HG03460 (cell line): ENCODE results near the gene NEURL1.

Source experiments
- ATAC-seq: cut with Tn5 transposase; IDR thresholded peaks from one replicate; pipeline ENCODE4 v1.9.1; 2021; ENCODE audit not compliant: unreplicated experiment

The NEURL1 gene

DNA sequence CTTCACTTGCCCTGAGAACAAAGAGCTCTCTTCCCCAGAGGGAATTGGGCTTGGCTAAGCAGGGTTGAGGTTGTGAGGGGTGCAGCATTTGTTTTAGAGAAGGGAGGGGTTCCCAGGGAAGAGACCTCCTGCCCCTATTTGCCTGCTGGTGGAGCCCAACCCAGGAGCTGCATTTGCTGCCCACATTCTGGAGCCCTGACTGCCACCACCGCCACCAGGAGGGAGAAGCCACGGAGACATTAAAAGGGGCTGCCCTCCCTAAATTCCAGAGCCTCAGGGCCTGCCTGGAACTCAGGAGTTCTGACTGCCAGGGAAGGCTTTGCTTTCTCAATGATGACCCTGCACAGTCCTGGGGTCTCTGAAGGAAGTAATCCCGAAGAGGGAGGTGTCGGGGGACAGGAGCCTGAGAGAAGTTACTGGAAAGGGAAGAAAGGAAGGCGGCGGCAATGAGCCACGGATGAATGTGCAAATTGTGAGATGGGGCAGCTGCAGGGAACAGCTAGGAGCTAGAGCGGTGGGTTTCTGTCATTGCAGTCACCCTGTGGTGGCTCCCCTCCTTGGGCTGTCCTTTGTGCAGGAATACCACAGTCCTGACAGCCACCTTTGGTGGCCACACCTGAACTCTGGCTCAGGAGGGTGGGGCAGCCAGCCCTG, 51.3 kb downstream of the NEURL1 start:
- ATAC-seq = no peak

DNA sequence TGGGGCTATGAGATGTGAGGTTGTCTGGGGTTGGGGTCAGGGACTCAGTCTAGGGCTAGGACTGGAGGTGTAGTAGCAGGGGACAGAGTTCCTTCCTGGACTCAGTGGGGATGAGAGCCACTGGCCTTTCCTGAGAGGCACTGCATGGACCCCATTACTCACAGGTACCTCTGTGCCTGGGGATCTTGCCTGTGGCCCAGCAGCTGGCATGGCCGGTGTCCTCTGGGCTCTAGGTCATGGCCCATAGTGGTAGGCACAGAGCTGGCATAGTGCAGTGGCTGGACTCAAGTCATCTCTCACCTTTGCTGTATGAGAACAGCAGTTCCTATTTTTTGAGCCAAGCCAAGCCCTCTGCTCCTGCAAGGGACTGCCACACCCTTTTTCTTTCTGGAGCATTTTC, 51.9 kb downstream of the NEURL1 start:
- no peak for ATAC-seq

DNA sequence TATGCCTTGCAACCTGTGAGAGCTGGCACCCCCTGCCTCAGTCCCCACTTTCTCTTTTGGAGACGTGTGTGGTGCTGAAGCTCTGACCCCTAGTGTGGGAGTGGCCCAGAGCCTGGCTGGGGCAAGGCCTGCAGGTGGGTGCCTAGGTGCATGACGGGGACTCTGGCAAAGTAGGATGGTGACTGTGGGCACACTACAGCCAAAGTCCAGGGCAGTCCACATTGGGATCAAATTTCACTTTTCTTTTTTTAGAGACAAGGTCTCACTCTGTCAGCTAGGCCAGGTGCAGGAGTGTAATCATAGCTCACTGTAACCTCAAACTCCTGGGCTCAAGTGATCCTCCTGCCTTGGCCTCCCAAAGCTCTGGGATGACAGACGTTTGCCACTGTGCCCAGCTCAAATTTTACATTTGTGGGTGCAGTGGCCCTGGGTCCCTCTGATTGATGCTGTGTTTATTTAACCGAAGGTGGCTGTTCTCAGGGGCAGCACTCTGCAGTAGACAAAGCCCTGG, 52.3 kb downstream of the NEURL1 start:
- no peak for ATAC-seq

DNA sequence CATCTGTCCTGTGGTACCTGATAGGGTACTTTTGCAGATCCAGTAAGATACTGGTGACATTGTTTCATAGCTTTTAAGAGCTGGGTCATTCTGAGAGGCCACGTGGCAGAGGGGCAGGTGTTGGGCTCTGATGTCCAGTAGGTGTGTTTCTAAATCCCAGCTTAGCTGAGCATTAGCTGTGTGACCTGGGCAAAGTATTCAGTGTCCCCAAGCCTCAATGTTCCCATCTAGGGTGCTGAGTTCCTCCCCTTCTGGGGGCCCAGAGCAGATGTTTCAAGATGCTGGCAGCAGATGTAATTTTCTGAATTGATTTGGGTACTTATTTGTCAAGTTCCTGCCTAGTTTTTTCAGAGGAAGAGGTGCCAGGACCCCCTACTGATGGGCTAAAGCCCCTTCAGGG, 52.9 kb downstream of the NEURL1 start:
- no peak for ATAC-seq

DNA sequence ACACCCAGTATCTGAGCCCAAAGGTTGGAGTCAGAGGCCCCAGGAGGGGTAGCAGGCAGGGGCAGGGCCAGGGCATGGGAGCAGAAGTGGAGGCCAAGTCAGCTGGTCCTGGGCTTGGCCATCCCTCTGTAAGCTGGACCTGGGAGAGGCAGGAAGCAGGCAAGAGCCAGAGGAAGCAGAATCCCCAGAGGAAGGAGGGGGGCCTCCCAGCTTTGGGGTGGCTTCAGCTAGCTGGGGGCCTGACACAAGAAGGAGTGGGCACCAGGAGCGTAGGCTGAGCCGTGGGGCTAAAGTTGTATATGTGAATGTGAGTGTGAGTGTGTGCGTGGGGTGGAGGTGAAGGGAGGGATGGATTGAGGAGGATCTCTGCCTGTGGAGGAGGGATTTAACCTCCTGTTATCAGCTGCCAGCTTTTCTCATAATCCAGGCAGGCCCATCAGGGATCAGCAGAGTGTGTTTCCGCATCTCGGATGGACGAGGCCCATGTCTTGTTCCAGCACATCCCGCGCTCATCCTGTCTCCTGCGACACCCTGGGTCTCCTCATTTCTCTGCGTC, 54.0 kb downstream of the NEURL1 start:
- no peak for ATAC-seq

DNA sequence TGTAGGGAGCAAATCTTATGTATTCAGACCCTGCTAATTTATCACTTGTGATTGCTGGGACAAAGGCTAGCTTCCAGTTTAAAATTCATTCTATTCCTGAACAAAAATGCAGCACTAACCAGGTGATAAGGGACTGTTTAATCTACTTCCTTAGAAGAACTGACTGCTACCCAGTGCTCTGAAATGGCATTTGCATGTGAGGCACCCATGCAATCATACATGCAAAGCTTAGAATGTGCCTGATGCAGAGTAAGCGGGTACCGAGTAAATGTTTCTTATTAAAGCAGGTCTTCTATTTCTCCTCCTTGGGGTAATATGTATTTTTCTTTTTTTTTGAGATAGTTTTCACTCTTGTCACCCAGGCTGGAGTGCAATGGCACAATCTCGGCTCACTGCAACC, 54.5 kb downstream of the NEURL1 start:
- ATAC-seq = no peak

DNA sequence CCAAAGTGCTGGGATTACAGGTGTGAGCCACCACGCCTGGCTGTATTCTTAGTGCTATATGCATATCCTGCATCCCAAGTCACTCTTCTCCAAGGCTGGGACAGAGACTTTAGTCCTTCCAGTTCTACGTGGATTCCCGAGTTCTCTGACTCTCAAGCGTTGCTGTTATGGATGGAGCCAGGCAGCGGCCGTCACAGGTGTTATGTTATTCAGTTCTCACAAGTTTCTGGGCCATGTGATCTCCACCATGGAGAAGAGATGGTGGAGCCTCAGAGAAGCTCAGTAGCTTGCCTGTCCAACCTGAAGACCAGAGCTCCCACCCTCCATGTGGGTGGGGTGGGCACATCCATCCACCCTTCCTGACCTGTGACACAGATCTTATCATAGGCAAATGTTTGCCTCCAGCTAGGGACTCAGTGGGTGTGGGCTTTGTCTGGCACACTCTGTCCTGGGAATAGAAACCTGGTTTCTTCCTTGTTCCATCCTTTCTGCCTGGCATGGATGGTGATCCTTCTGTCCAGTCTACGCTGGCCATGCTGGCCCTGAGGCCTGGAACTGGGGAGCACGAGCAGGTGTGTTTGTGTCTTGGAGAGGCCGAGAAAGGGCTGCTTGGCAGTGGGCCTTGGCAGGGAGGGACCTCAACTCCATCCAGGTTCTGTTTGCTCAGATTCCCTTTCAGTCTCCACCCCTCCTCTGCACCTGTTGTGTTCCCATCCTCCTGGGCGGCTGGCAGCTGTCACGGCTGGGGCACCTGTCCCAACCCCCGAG, 55.3 kb downstream of the NEURL1 start:
- ATAC-seq = no peak

DNA sequence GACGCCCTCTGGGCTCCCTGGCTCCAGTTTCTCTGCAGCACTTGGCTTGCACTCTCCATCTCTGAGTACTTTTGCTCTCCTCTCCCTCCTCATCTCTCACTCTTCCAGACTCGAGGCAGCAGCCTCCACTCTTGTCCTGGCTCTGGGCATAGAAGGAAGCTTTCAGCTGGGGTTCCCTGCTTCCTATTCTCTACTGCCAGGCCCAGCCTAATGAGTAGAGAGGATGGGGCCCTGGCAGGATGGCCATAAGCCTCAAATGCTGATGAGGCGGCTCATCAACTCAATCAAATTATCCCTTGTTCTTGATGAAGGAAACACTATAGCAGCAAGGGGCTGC, 55.8 kb downstream of the NEURL1 start:
- no peak for ATAC-seq

DNA sequence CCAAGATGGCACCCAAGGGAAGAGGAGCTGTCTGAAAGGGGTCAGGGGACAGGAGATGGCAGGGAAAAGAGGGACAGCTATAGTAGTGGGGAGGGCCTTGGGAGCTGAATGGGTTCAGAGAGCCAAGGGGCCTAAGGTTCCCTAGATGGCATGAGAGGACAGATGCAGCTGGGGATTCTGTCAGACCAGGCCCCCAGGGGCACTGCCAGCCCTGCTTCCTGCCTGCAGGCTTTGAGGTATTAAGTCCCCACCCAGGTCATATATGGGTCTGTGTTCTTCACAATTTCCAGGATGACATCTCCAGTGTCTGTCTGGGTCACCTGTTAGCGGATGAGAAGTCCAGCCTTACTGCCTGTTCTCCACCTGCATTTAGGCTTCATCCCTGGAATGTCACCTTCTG, 56.7 kb downstream of the NEURL1 start:
- ATAC-seq = no peak

DNA sequence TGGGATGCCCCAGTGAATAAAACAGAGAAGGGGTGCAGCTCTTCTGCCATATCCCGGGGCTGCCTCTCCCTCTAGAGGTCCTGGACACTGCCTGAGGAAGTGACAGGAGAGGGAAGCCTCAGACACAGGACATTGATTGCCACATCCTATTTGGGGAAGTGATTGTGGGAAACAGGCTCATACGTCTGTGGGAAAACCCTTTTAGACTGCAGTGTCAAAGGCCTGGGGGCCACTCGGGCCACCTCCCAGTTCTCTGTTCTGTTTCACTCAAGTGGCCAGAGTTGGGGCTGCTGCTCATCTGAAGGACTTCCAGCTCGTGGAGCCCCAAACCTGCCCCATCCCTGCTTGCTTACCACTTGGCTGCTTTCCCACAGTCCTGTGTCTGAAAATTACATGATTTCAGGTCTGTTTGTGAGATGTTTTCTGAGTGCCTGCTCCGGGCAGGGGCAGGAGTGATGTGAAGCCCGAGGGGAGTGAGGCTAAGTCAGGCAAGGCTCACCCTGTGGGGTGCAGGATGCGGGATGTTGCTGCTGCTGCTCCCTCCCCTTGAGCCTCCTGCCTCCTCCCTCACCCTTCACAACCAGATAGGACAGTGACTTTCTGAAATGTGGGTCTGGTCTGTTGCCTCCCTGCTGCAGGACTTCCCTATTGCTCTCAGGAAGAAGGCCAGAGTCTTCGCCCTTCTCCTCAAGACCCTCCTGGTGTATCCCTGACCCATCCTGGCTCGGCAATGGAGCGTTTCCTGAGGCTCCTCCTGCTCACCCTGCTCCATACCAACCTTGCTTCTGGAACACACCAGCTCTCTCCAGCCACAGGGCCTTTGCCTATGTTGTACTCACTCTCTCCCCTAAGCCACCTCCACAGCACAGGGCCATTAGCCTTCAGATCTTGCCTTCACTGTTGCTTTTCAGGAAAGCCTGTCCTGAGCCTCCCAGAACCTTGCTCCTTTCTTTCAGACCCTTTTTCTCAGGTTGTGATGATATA, 58.4 kb downstream of the NEURL1 start:
- no peak for ATAC-seq

DNA sequence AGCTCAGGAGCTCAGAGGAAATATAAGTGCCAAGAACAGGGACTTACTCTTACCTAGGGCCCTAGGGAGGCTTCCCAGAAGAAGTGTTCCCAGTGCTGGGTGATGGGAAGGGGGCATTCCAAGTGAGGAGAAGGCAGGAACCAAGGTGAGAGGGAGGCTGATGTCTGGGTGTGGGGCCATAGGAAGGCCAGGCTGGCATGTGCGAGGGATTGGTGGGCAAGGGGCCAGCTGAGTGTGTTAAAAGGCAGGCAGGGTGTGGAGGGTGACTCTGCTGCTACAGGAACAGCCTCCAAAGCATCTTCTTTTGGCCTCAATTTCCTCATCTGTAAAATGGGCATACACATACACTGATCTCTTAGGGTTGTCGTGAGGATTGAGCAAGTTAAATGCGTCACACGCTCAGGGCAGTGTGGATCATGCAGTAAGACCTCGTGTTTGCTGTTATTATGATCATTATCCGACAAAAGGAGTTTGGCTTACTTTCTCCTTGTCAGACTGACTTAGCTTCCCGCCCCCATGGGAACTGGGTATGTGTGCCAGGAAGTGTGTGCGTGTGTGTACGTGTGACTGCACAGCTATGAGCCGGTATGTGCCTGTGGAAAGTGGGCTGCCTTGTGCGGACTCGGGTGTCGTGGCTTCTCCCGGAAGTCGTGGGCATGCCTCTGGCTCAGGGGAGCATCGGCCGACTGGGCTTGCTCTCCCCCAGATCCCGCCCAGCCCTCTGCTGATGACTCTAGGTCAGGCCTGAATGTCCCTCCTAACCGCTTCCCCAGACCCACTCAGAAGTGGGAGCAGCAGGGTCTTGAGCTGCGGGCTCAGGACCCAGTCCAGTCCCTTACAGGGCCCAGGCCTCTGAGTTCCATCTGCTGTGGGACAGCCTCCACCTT, 59.6 kb downstream of the NEURL1 start:
- ATAC-seq = no peak

DNA sequence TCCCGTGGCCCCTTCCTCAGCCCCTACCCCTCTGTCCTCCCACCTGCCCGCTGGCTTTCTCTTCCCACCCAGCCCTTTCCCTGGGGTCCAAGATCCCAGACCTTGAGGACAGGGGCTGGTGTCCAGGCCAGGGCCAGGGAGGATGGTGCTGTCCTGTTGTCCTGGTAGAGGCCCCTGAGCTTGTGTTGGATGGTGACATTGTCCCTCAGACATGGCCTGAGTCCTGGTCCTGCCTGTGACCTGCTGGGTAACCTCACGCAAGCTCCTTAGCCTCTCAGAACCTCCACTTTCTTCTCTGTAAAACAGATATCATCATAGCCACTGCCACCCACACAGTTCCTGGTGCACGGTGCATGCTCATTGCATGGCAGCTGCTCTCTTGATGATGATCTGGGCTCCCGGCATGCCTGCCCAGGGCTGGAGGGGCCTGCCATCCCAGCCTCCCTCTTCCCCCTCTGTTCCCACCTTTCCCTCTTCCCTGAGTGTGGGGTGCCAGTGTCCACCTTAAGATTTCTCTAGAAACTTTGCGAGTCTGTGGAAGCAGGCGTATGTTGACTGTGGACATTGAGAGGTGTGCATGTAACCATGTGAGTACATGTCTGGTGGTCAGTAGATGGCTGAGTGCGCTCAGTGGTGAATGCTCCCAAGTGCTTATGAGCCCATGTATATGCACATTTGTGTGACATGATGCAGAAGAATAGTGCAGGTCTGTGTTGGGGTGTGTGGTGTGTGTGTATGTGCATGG, 60.4 kb downstream of the NEURL1 start:
- ATAC-seq = no peak

DNA sequence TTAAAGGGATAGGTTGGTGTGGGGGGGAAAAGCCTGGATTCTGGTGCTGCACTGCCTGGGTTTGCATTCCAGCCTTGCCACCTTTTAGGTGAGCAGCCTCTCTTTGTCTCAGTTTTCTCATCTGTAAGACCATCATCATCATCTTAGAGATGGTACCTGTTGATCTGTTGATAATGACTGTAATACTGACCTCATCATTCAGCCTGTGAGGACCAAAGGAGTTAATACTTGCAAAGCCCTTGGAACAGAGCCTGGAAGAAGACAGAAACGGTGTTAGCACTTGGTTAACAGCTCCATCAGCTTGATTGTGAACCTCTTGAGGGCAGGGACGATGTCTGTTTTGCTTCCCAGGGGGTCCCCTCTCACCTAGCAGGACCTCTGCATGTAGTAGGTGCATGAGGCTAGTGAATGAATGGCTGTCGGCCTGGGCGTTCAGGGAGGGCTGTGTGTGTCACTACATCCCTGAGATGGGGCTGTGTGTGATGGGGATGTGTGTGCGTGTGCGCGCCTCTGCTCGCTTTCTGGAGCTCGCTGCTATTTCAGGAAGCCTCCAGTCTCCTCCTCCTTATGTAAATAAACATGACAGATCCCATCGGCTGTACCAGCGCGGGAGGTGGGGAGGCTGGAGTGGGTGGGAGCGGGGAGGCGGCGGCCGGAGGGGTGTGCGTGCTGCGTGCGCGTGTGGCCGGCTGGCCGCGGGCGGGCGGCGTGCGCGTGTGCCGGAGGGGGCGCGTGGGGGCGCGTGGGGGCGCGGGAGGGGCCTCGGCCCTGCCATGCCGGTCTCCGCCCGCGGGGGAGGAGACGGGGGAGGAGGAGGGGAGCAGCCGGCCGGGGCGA, 61.2 kb downstream of the NEURL1 start:
- no peak for ATAC-seq

DNA sequence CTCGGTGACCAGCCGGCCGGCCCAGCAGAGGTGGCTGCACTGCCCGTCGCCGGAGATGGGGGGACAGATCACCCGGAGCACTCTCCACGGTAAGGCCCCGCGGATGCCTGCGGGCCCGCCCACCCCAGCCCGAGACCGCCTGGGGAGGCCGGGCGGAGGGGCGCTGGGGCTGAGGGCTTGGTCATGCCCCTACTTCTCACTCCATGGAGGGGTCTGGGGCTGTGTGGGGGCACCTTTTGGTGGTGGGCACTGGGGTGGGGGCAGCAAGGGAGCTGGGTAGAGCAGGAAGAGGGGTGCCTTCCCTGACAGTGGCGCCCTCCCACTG, 61.8 kb downstream of the NEURL1 start:
- no peak for ATAC-seq

DNA sequence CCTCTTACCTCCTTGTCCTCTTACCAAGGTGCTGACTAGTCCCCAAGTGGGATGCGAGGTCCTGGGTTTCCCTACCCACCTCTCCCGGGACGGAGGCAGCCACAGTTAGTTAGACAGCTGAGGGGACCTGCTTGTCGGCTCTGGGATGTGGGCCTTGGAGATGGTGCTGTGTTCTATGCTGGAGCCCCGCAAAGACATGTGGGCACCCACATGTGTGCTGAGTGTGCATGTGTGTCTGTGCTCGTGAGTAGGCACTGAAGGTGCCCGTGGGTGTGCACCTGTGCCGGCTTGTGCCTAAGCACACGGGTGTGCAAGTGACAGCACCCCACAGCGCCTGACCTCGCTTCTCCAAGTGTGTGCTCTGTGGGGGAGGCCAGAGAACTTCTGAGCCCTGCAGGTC, 62.2 kb downstream of the NEURL1 start:
- no peak for ATAC-seq

DNA sequence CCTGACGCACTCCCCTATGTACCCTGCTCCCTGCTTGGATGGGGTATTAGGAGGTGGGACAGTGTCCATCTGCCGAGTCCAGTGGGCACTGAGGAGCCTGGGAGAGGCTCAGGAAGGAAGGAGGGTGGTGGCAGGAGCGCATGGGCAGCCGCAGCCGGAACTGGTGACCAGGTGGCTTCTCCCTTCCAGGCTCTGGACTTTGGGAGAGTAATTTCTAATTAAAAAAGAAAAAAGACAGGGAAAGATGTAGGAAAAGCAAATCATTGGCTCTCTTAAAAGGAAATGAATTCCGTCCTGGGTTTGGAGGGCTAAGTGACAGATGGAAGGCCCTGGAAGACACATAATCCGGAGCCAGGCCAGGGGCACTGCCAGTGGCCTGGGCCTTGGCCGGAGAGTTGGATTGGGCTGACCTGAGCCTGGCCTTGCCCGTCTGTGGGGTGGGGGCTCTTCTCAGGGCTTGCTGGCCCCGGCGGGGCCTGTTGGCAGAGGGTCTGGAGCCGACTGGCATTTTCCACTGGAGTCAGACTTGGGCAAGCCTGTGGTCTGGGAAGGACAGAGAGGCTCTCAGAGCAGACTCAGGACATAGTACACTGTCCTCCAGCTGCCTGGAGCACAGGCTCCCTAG, 63.0 kb downstream of the NEURL1 start:
- ATAC-seq = no peak

DNA sequence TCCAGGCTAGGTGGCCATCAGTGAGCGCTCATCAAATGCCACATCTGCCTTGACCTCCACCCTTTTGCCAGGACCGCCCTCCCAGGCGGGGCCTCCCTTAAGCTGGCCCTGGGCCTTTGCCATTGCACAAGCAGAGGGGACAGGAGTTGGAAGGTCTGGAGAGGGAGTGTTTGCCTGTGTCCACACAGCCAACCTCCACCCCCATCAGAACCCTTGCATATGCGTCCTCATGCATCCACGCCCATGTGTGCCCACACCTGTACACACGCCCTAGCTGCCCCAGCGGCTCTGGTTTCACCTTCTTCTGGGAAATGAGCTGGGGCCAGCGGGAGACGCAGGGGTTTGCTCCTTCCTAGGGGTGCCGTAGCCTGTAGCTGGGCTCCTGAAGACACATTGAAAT, 64.0 kb downstream of the NEURL1 start:
- ATAC-seq = no peak

DNA sequence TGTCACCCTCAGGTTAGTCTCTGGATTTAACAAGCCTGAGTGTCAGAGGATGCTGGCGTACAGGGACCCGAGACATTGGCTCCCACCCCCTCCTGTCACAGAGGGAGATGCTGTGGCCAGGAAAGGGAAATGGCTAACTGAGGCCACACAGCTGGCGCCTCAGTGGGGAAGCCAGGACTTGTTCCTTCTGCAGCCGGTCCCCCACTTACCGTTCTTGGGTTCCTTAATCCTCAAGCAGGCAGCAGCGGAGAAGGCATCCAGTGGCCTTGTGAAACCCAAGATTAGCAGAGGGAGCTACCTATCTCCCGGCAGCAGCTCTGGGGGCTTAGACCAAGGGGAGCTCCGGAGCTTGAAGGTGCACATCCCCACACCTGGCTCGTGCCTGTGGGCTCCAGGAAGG, 65.4 kb downstream of the NEURL1 start:
- no peak for ATAC-seq
